Panc1 (cell line): ENCODE data around the gene PIGU. TPM values are rescaled to one million over a fixed set of nuclear protein-coding genes. Genes with fewer than 3 reads are reported as not detected.

Source experiments
- ATAC-seq: fragments of 200-7000 bp; cut with Tn5 transposase; 2 replicates; pipeline ENCODE4 v1.9.1; 2020; ENCODE audit warnings: mild to moderate bottlenecking, moderate library complexity
- BruUV-seq: library from RNA; stranded (reverse); fragments of 400-500 nt; replicated peaks from 2 replicates; lab custom pipeline; 2021; lab: Mats Ljungman, UMichigan
- CTCF ChIA-PET: fragments of 300-600 bp; sonication (Branson Sonifier 250); formaldehyde crosslinking; loops from one replicate; lab custom pipeline; 2022; ENCODE audit warnings: antibody characterized with exemption; lab: Charles Lee
- POLR2A ChIA-PET: fragments of 300-600 bp; sonication (Branson Sonifier 250); formaldehyde crosslinking; loops from one replicate; lab custom pipeline; 2022; ENCODE audit warnings: antibody characterized with exemption; lab: Charles Lee
- DNase-seq: peaks from one replicate; pipeline ENCODE4 v3.0.0-alpha.2; 2010; ENCODE audit warnings: low read depth, low spot score
- H3K27ac ChIP-seq: 2 replicates; pipeline ENCODE4 v1.5.1; 2011; ENCODE audit warnings: mild to moderate bottlenecking, low read length, inconsistent platforms
- H3K27me3 ChIP-seq: fragments of 200-500 bp; sonication (Bioruptor generic); 2 replicates; pipeline ENCODE4 v1.6.0; 2014; ENCODE audit warnings: low read length, inconsistent platforms; ENCODE audit not compliant: control insufficient read depth, insufficient read depth
- H3K36me3 ChIP-seq: fragments of 200-500 bp; sonication (Bioruptor generic); 2 replicates; pipeline ENCODE4 v1.5.1; 2014; ENCODE audit warnings: inconsistent platforms, mild to moderate bottlenecking, low read length, moderate library complexity; ENCODE audit not compliant: control insufficient read depth, insufficient read depth
- H3K4me1 ChIP-seq: 2 replicates; pipeline ENCODE4 v1.5.1; 2011; ENCODE audit warnings: inconsistent platforms, mild to moderate bottlenecking, low read length, moderate library complexity; ENCODE audit not compliant: control insufficient read depth, insufficient read depth
- H3K4me3 ChIP-seq, 2 experiments: 2 replicates each; pipeline ENCODE4 v1.5.1; 2011 to 2012; ENCODE audit warnings: low read depth in 2 of 2, low read length in 2 of 2, mild to moderate bottlenecking in 2 of 2, inconsistent platforms in 1 of 2, moderate library complexity in 1 of 2
- H3K9me3 ChIP-seq: fragments of 200-500 bp; sonication (Bioruptor generic); 2 replicates; pipeline ENCODE4 v1.5.1; 2014; ENCODE audit warnings: low read depth, mild to moderate bottlenecking, inconsistent platforms, low read length, moderate library complexity; ENCODE audit not compliant: control insufficient read depth, insufficient read depth
- POLR2AphosphoS5 ChIP-seq: IDR thresholded peaks from 2 replicates; pipeline ENCODE4 v1.6.1; 2012; ENCODE audit warnings: mild to moderate bottlenecking, low read depth, low read length, moderate library complexity
- SIN3A ChIP-seq: IDR thresholded peaks from 2 replicates; pipeline ENCODE4 v1.6.1; 2012; ENCODE audit warnings: low read depth, mild to moderate bottlenecking, low read length, moderate library complexity, borderline replicate concordance; ENCODE audit not compliant: insufficient read depth
- TCF7L2 ChIP-seq: IDR thresholded peaks from 2 replicates; pipeline ENCODE4 v1.6.1; 2011; ENCODE audit warnings: mild to moderate bottlenecking, low read depth, low read length, inconsistent platforms
- in situ Hi-C: cut with HindIII; loops from 2 replicates; pipeline ENCODE4 v1.10.0; 2016; ENCODE audit warnings: low sequenced_read_pairs, low pct_unique_long_range_greater_than_20kb
- intact Hi-C: fragments of 100-400 bp; cut with micrococcal nuclease; formaldehyde crosslinking; loops from one replicate; pipeline ENCODE4 v1.10.0; 2022; ENCODE audit not compliant: unreplicated experiment
- total RNA-seq: library from RNA; stranded (reverse); gene quantifications from one replicate; pipeline ENCODE4 v1.2.1, GENCODE V29; 2021; ENCODE audit not compliant: unreplicated experiment
- TF ChIP-seq, protein P1 (sequence below), 2 experiments: IDR thresholded peaks; 2 replicates each; pipeline ENCODE4 v1.6.1; 2011 to 2012; ENCODE audit warnings: low read depth in 2 of 2, control low read depth in 1 of 2, low read length in 1 of 2, mild to moderate bottlenecking in 1 of 2, moderate library complexity in 1 of 2; ENCODE audit not compliant: insufficient read depth in 1 of 2
- TF ChIP-seq, protein P2 (sequence below): fragments of 450-650 bp; IDR thresholded peaks from 2 replicates; pipeline ENCODE4 v1.5.1; 2017; ENCODE audit warnings: mild to moderate bottlenecking

The PIGU gene
- total RNA-seq, 1 experiment from 2014 or later = 22.9 TPM

DNA sequence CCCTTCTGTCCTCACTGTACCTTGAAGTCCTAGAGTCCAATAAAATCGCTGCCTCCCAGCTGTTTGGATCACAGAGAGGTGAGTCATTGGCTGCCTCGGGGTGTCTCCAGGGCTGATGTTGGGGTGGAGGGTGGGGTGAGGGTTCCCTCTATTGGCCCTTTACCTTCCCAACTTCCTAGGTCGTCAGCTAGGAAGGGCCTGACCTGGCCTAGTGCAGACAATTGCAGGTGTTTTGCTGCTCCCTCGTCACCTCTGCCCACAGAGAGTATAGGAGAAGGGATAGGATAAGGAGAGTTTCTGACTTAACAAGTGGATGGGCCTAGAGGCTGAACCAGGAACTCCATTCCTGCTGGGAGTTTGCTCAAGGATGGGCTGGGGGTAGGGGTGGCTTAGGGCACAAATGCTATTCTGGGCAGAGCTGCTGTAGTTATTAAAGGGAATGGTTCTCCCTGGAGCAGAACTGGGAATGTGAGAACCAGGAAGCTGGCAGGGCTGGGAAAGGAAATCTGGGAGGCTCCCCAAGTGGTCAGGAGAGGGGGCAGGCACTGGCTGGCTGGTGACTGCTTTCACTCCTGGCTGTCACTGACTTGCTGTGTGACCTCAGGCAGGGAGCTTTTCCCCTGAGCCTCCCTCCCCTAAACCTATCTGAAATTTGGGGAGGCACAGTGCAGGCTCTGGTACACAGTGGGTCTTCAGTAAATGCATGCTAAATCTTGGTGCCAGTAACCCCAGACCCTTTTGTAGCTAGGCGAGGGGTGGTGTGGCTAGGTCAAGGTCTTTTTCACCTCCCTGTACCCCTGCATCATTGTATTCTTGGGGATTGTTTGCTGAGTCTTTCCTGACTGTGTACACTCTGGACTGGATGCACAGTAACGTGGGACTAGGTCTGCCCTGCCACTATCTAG is 28.8 kb upstream of the PIGU start:
- BruUV-seq = no TSS peak
- ATAC-seq (no peak), DNase-seq (no peak)
- H3K9me3 ChIP-seq = no peaks in the 10 kb centered on the region
- H3K4me1 ChIP-seq = peaks cover 13% of the 10 kb centered on the region
- H3K36me3 ChIP-seq = no peaks in the 10 kb centered on the region; the same call in 1 of the 2 replicates
- TF ChIP-seq, protein P1, sequence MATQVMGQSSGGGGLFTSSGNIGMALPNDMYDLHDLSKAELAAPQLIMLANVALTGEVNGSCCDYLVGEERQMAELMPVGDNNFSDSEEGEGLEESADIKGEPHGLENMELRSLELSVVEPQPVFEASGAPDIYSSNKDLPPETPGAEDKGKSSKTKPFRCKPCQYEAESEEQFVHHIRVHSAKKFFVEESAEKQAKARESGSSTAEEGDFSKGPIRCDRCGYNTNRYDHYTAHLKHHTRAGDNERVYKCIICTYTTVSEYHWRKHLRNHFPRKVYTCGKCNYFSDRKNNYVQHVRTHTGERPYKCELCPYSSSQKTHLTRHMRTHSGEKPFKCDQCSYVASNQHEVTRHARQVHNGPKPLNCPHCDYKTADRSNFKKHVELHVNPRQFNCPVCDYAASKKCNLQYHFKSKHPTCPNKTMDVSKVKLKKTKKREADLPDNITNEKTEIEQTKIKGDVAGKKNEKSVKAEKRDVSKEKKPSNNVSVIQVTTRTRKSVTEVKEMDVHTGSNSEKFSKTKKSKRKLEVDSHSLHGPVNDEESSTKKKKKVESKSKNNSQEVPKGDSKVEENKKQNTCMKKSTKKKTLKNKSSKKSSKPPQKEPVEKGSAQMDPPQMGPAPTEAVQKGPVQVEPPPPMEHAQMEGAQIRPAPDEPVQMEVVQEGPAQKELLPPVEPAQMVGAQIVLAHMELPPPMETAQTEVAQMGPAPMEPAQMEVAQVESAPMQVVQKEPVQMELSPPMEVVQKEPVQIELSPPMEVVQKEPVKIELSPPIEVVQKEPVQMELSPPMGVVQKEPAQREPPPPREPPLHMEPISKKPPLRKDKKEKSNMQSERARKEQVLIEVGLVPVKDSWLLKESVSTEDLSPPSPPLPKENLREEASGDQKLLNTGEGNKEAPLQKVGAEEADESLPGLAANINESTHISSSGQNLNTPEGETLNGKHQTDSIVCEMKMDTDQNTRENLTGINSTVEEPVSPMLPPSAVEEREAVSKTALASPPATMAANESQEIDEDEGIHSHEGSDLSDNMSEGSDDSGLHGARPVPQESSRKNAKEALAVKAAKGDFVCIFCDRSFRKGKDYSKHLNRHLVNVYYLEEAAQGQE (IDR thresholded peaks at IDR 0.05; ENCODE audit: insufficient read depth in 1 of 2, low read depth in 2 of 2, low read length in 1 of 2) = no peak
- TF ChIP-seq POLR2AphosphoS5 = no peak
- TF ChIP-seq, protein P2, sequence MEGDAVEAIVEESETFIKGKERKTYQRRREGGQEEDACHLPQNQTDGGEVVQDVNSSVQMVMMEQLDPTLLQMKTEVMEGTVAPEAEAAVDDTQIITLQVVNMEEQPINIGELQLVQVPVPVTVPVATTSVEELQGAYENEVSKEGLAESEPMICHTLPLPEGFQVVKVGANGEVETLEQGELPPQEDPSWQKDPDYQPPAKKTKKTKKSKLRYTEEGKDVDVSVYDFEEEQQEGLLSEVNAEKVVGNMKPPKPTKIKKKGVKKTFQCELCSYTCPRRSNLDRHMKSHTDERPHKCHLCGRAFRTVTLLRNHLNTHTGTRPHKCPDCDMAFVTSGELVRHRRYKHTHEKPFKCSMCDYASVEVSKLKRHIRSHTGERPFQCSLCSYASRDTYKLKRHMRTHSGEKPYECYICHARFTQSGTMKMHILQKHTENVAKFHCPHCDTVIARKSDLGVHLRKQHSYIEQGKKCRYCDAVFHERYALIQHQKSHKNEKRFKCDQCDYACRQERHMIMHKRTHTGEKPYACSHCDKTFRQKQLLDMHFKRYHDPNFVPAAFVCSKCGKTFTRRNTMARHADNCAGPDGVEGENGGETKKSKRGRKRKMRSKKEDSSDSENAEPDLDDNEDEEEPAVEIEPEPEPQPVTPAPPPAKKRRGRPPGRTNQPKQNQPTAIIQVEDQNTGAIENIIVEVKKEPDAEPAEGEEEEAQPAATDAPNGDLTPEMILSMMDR = no peak
- no peak for TF ChIP-seq TCF7L2
- TF ChIP-seq SIN3A = no peak
- intact Hi-C loops = loop anchor here (10.0 kb wide), 1 partner anchor 141 kb away; no protein-coding TSS in a partner anchor
- ChIA-PET CTCF (no interaction called here), POLR2A (no interaction called here)
- H3K27ac ChIP-seq = peak overlapping the region; percentile 78; the same call in 1 of the 2 replicates
- peak overlapping the region in 1 of 2 experiments; percentile 87; a peak in 3 of 4 replicates for H3K4me3 ChIP-seq
- H3K27me3 ChIP-seq = no peaks in the 10 kb centered on the region
- in situ Hi-C loops = no loop called here

DNA sequence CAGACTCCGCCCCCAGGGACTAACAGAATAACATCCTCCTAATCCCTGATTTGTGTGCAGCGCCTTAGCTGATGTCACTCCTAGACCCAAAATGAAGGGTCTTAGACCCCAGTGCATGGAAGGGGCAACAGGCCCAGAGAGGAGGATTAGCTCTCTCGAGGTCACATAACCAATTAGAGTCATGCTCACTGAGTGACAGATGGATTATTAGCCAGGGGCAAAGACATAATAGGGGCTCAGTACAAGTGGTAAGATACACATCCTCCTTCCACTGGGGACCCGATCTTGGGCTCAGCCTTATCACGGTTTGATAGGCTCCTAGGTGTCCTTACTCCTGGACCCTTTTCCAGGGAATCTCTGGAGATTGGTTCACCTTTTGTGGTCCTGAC is 28.1 kb upstream of the PIGU start:
- TF ChIP-seq, protein P2 = no peak
- no peak for TF ChIP-seq POLR2AphosphoS5
- TF ChIP-seq, protein P1 (IDR thresholded peaks at IDR 0.05; ENCODE audit: insufficient read depth in 1 of 2, low read depth in 2 of 2, low read length in 1 of 2) = no peak
- TF ChIP-seq SIN3A = no peak
- no peak for TF ChIP-seq TCF7L2
- Histone ChIP-seq H3K36me3 (no peaks in the 10 kb centered on the region; the same call in 1 of the 2 replicates), H3K4me3 (peak overlapping the region; percentile 64 to 87), H3K9me3 (no peaks in the 10 kb centered on the region), H3K4me1 (peaks cover 8% of the 10 kb centered on the region), H3K27ac (peak overlapping the region; percentile 78), H3K27me3 (no peaks in the 10 kb centered on the region)
- ATAC-seq (no peak), DNase-seq (no peak)
- BruUV-seq = no TSS peak
- ChIA-PET CTCF (no interaction called here), POLR2A (no interaction called here)
- in situ Hi-C loops (no loop called here), intact Hi-C loops (loop anchor here (10.0 kb wide), 1 partner anchor 140 kb away; no protein-coding TSS in a partner anchor)
